ENCODE measurements around the gene DGKQ. TPM values are rescaled to one million over a fixed set of nuclear protein-coding genes. Genes with fewer than 3 reads are reported as not detected.

The DGKQ gene
- total RNA-seq, 2 donors from 2014 or later: 39.4 to 68.2 TPM

- peak overlapping the region; percentile 82 to 83 for H3K9ac ChIP-seq (ENCODE audit: low read depth in 2 of 2, low read length in 2 of 2)
- intact Hi-C loops (cut with DNase I): no loop called here
- peak overlapping the region; percentile 91 for H3K4me3 ChIP-seq
- peak overlapping the region; percentile 74 for H3K27ac ChIP-seq
- peaks cover 8% of the 10 kb centered on the region for H3K4me1 ChIP-seq
- H3K27me3 ChIP-seq: no peaks in the 10 kb centered on the region
- no peak for DNase-seq
- no peaks in the 10 kb centered on the region for H3K9me3 ChIP-seq
- H3K36me3 ChIP-seq: no peaks in the 10 kb centered on the region
- TF ChIP-seq CTCF (IDR thresholded peaks at IDR 0.05): no peak
These were observed 13.1 kb upstream of the DGKQ start for GRCh38 chr4:986428-986878.

DNA sequence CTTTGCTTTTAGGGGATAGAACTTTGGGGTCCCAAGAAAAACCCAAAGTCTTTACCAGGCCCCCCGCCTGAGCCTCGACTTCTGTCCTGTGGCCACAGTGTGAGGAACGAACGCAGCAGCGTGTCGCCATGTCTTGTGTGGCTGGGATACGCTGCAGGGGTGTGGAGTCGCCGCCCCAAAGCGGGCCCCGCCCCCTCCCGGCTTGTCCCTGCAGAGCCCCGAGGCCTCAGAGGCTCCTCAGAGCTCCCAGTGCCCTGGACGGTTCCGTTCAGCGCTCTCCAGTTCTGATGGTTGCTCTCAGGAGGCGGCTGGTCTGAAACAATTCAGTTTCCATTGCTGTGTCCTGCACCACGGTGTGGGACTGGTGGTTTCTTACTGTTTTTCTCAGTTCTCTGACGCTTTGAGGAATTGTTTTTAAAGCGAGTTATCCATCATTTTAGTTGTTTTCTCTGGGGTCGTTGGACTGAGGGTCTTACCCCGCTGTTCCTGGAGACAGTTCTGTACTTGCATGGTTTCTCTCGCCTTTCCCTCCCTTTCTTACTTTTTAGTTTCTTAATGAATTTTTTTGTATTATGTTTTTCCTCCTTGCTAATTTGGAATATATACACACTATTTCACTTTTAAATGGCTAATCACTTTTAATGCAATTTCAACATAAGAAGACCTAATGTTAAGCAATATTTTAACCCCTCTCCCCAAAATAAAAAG is 11.9 kb upstream of the DGKQ start:
- H3K36me3 ChIP-seq: no peaks in the 10 kb centered on the region
- DNase-seq: peak; percentile 89
- intact Hi-C loops (cut with DNase I): no loop called here
- H3K9me3 ChIP-seq: no peaks in the 10 kb centered on the region
- peaks cover 8% of the 10 kb centered on the region for H3K4me1 ChIP-seq
- peak overlapping the region in 1 of 2 donors; percentile 65 for H3K9ac ChIP-seq (ENCODE audit: low read depth in 2 of 2, low read length in 2 of 2)
- no peak for TF ChIP-seq CTCF (IDR thresholded peaks at IDR 0.05)
- no peaks in the 10 kb centered on the region for H3K27me3 ChIP-seq
- peak overlapping the region; percentile 10 for H3K4me3 ChIP-seq
- H3K27ac ChIP-seq: no peak overlapping the region

- peak overlapping the region in 1 of 2 donors; percentile 65 for H3K9ac ChIP-seq (ENCODE audit: low read depth in 2 of 2, low read length in 2 of 2)
These were observed 11.1 kb upstream of the DGKQ start for GRCh38 chr4:984336-985054.

GRCh38 chr4:982814-983213 is 9.4 kb upstream of the DGKQ start:
- Histone ChIP-seq H3K4me1 (peaks cover 6% of the 10 kb centered on the region), H3K4me3 (no peak overlapping the region), H3K9me3 (no peaks in the 10 kb centered on the region), H3K9ac (ENCODE audit: low read depth in 2 of 2, low read length in 2 of 2) (no peak overlapping the region), H3K27me3 (no peaks in the 10 kb centered on the region), H3K36me3 (no peaks in the 10 kb centered on the region), H3K27ac (no peak overlapping the region)
- DNase-seq: no peak
- TF ChIP-seq CTCF (IDR thresholded peaks at IDR 0.05): no peak
- intact Hi-C loops (cut with DNase I): no loop called here

More at GRCh38 chr4:984336-985054, 11.1 kb upstream of the DGKQ start:
- TF ChIP-seq CTCF (IDR thresholded peaks at IDR 0.05): no peak
- Histone ChIP-seq H3K27me3 (no peaks in the 10 kb centered on the region), H3K27ac (no peak overlapping the region), H3K4me3 (peak overlapping the region; percentile 10), H3K9me3 (no peaks in the 10 kb centered on the region), H3K36me3 (no peaks in the 10 kb centered on the region), H3K4me1 (peaks cover 8% of the 10 kb centered on the region)
- intact Hi-C loops (cut with DNase I): no loop called here
- no peak for DNase-seq

DNA sequence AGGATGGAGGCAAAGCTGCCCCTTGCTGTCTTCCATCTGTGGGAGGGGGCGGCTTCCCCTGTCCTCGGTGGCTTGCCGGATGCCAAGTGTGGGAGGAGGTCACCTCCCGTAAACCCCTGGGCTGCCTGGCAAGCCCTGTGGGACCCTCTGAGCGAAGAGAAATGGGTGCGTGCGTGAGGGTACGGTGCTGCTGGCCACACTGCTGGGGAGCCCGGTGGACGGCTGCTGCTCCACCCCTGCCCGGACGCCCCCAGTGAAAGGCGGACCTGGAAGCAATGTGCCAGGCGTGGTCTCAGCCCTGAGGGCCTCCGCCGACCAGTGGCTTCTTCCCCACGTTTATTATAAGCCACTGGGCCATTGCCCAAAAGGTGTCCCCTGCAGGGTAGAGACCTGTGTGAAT is 8.9 kb upstream of the DGKQ start:
- intact Hi-C loops (cut with DNase I): no loop called here

More for the DNA sequence above, 8.9 kb upstream of the DGKQ start:
- no peaks in the 10 kb centered on the region for H3K9me3 ChIP-seq
- DNase-seq: no peak
- H3K4me1 ChIP-seq: peaks cover under 1% of the 10 kb centered on the region
- no peak overlapping the region for H3K27ac ChIP-seq
- no peak overlapping the region for H3K9ac ChIP-seq (ENCODE audit: low read depth in 2 of 2, low read length in 2 of 2)
- no peaks in the 10 kb centered on the region for H3K27me3 ChIP-seq
- H3K36me3 ChIP-seq: no peaks in the 10 kb centered on the region
- TF ChIP-seq CTCF (IDR thresholded peaks at IDR 0.05): no peak
- no peak overlapping the region for H3K4me3 ChIP-seq

Measured in colonic mucosa (tissue), 4 donors.